GM18498 (cell line): Measurements from ENCODE around the gene SLC25A39.
"Not testable (repeated sequence)": the region's sequence is repeated elsewhere in the genome, so short reads cannot be mapped to it uniquely, and the experiment has no call there.

ENCODE experiments used
- ATAC-seq: cut with Tn5 transposase; IDR thresholded peaks from one replicate; pipeline ENCODE4 v1.9.1; 2021; ENCODE audit warnings: mild to moderate bottlenecking, moderate library complexity; ENCODE audit not compliant: unreplicated experiment

The SLC25A39 gene

GRCh38 chr17:44335968-44336367 lies 11.3 kb upstream of the SLC25A39 start:
- ATAC-seq = no peak

- no peak for ATAC-seq
Observed at GRCh38 chr17:44335564-44335963, 10.9 kb upstream of the SLC25A39 start.

- no peak for ATAC-seq
Observed at GRCh38 chr17:44334727-44335126, 10.1 kb upstream of the SLC25A39 start.

GRCh38 chr17:44334315-44334714 lies 9.7 kb upstream of the SLC25A39 start:
- no peak for ATAC-seq

GRCh38 chr17:44333371-44333770 lies 8.7 kb upstream of the SLC25A39 start:
- ATAC-seq = no peak

- ATAC-seq = no peak
Observed at GRCh38 chr17:44331249-44331760, 6.7 kb upstream of the SLC25A39 start.

- not testable (repeated sequence) for ATAC-seq
Observed at GRCh38 chr17:44330263-44330662, 5.6 kb upstream of the SLC25A39 start.

GRCh38 chr17:44329516-44329915 lies 4.9 kb upstream of the SLC25A39 start:
- not testable (repeated sequence) for ATAC-seq

GRCh38 chr17:44327715-44328449 lies 3.3 kb upstream of the SLC25A39 start:
- no peak for ATAC-seq

GRCh38 chr17:44326861-44327444 lies 2.3 kb upstream of the SLC25A39 start:
- peak; percentile 53 for ATAC-seq

GRCh38 chr17:44324092-44324570 lies 492 bp downstream of the SLC25A39 start:
- peak; percentile 1 for ATAC-seq

GRCh38 chr17:44323359-44324091 lies 1.1 kb downstream of the SLC25A39 start:
- ATAC-seq = no peak

- ATAC-seq = no peak
Observed at GRCh38 chr17:44322236-44322895, 2.3 kb downstream of the SLC25A39 start.

- ATAC-seq = no peak
Observed at GRCh38 chr17:44321246-44322120, 3.1 kb downstream of the SLC25A39 start.

GRCh38 chr17:44320066-44320465 lies 4.6 kb downstream of the SLC25A39 start:
- no peak for ATAC-seq

- no peak for ATAC-seq
Observed at GRCh38 chr17:44318077-44318892, 6.3 kb downstream of the SLC25A39 start.

GRCh38 chr17:44317545-44317944 lies 7.1 kb downstream of the SLC25A39 start:
- ATAC-seq = no peak

GRCh38 chr17:44315760-44316731 lies 8.6 kb downstream of the SLC25A39 start:
- no peak for ATAC-seq
